Liver (tissue), 9 donors: ENCODE measurements around the gene OCSTAMP. TPM values are rescaled to one million over a fixed set of nuclear protein-coding genes. Genes with fewer than 3 reads are reported as not detected.

ENCODE experiments used
- DNase-seq: peaks from one replicate; pipeline ENCODE4 v3.0.0-alpha.2; 2017; ENCODE audit warnings: low spot score
- H3K27ac ChIP-seq, 2 donors: one replicate each; pipeline ENCODE4 v1.7.0; 2013; ENCODE audit warnings: inconsistent platforms in 2 of 2, low read length in 2 of 2, control low read depth in 1 of 2, low read depth in 1 of 2, mild to moderate bottlenecking in 1 of 2
- H3K27me3 ChIP-seq, 4 donors: one replicate each; pipeline versions ENCODE4 v1.6.1 to v1.7.0; 2013; ENCODE audit warnings: low read length in 3 of 4, inconsistent platforms in 1 of 4, mild to moderate bottlenecking in 1 of 4, moderate library complexity in 1 of 4; ENCODE audit not compliant: control insufficient read depth in 4 of 4, insufficient read depth in 4 of 4
- H3K36me3 ChIP-seq, 4 donors: one replicate each; pipeline versions ENCODE4 v1.6.1 to v1.7.0; 2013; ENCODE audit warnings: low read length in 3 of 4, mild to moderate bottlenecking in 3 of 4, low read depth in 1 of 4, moderate library complexity in 1 of 4; ENCODE audit not compliant: control insufficient read depth in 4 of 4, insufficient read depth in 3 of 4
- H3K4me1 ChIP-seq, 4 donors: one replicate each; pipeline versions ENCODE4 v1.6.1 to v1.7.0; 2013; ENCODE audit warnings: low read length in 3 of 4, mild to moderate bottlenecking in 3 of 4, moderate library complexity in 1 of 4; ENCODE audit not compliant: control insufficient read depth in 4 of 4, insufficient read depth in 4 of 4
- H3K4me3 ChIP-seq, 3 donors: one replicate each; pipeline versions ENCODE4 v1.6.1 to v1.7.0; 2013; ENCODE audit warnings: low read length in 3 of 3, control low read depth in 1 of 3, low read depth in 1 of 3, mild to moderate bottlenecking in 1 of 3
- H3K9ac ChIP-seq, 2 donors: one replicate each; pipeline ENCODE4 v1.7.0; 2013; ENCODE audit warnings: low read length in 2 of 2, mild to moderate bottlenecking in 2 of 2, moderate library complexity in 2 of 2, control low read depth in 1 of 2, low read depth in 1 of 2
- H3K9me3 ChIP-seq, 4 donors: one replicate each; pipeline versions ENCODE4 v1.6.1 to v1.7.0; 2013; ENCODE audit warnings: low read length in 3 of 4; ENCODE audit not compliant: control insufficient read depth in 4 of 4
- CTCF ChIP-seq: fragments of 150-350 bp; IDR thresholded peaks from 2 replicates; pipeline ENCODE4 v1.5.1; 2017; ENCODE audit warnings: improper control_type of control experiment, low read depth, low read length; ENCODE audit not compliant: missing input control
- EGR1 ChIP-seq, 2 donors: IDR thresholded peaks; 2 replicates each; pipeline ENCODE4 v1.6.1; 2016 to 2018; ENCODE audit warnings: antibody characterized with exemption in 2 of 2, low read depth in 2 of 2
- FOXA1 ChIP-seq: IDR thresholded peaks from 2 replicates; pipeline ENCODE4 v1.6.1; 2016; ENCODE audit warnings: antibody characterized with exemption
- FOXA2 ChIP-seq: IDR thresholded peaks from 2 replicates; pipeline ENCODE4 v1.6.1; 2016; ENCODE audit warnings: antibody characterized with exemption
- GABPA ChIP-seq, 2 donors: IDR thresholded peaks in 1 of 2; conservative IDR thresholded peaks in 1 of 2; 2 replicates each; pipeline ENCODE4 v1.6.1; 2016; ENCODE audit warnings: antibody characterized with exemption in 2 of 2, mild to moderate bottlenecking in 1 of 2, moderate library complexity in 1 of 2
- HNF4A ChIP-seq, 2 donors: conservative IDR thresholded peaks; 2 replicates each; pipeline ENCODE4 v1.6.1; 2016; ENCODE audit warnings: antibody characterized with exemption in 2 of 2, mild to moderate bottlenecking in 2 of 2
- HNF4G ChIP-seq: IDR thresholded peaks from 2 replicates; pipeline ENCODE4 v1.6.1; 2016; ENCODE audit warnings: antibody characterized with exemption
- JUND ChIP-seq, 2 donors: IDR thresholded peaks; 2 replicates each; pipeline ENCODE4 v1.6.1; 2016; ENCODE audit warnings: antibody characterized with exemption in 2 of 2
- NR2F2 ChIP-seq: IDR thresholded peaks from 2 replicates; pipeline ENCODE4 v1.6.1; 2016; ENCODE audit warnings: antibody characterized with exemption
- RAD21 ChIP-seq, 2 donors: IDR thresholded peaks; 2 replicates each; pipeline ENCODE4 v1.6.1; 2016; ENCODE audit warnings: antibody characterized with exemption in 2 of 2, mild to moderate bottlenecking in 2 of 2
- REST ChIP-seq: IDR thresholded peaks from 2 replicates; pipeline ENCODE4 v1.6.1; 2016; ENCODE audit warnings: antibody characterized with exemption, mild to moderate bottlenecking
- RXRA ChIP-seq, 2 donors: IDR thresholded peaks; 2 replicates each; pipeline ENCODE4 v1.6.1; 2017 to 2018; ENCODE audit warnings: antibody characterized with exemption in 2 of 2, mild to moderate bottlenecking in 1 of 2
- SP1 ChIP-seq: IDR thresholded peaks from 2 replicates; pipeline ENCODE4 v1.6.1; 2018; ENCODE audit warnings: antibody characterized with exemption, mild to moderate bottlenecking
- TAF1 ChIP-seq: conservative IDR thresholded peaks from 2 replicates; pipeline ENCODE4 v1.6.1; 2016; ENCODE audit warnings: antibody characterized with exemption, mild to moderate bottlenecking
- YY1 ChIP-seq: IDR thresholded peaks from 2 replicates; pipeline ENCODE4 v1.6.1; 2016; ENCODE audit warnings: antibody characterized with exemption, mild to moderate bottlenecking
- WGBS: extraction: QIAGEN DNeasy Blood & Tissue Kit; methylation state at CpG from one replicate; pipeline ENCODE4 v1.1.7; 2013; 5-methylcytosine and 5-hydroxymethylcytosine counted together
- polyA plus RNA-seq, 2 donors: library from polyadenylated mRNA; stranded (reverse) in 1 of 2; unstranded in 1 of 2; fragments of 200-250 nt in 1 of 2; fragments of >200 nt in 1 of 2; fragmentation: Nextera tagmentation in 1 of 2; extraction: Ambion mirVana in 1 of 2; gene quantifications; one replicate each; pipeline versions ENCODE4 v1.2.1 to v1.2.3, GENCODE V29; 2013 to 2015
- total RNA-seq, 2 donors: library from RNA; depleted of rRNA; stranded (reverse); fragments of >200 nt; gene quantifications; one replicate each; pipeline ENCODE4 v1.2.3, GENCODE V29; 2014
- TF ChIP-seq, protein P1 (sequence below): IDR thresholded peaks from 2 replicates; pipeline ENCODE4 v1.6.1; 2016; ENCODE audit warnings: antibody characterized with exemption
- TF ChIP-seq, protein P2 (sequence below): IDR thresholded peaks from 2 replicates; pipeline ENCODE4 v1.6.1; 2016; ENCODE audit warnings: antibody characterized with exemption
- TF ChIP-seq, protein P3 (sequence below): IDR thresholded peaks from 2 replicates; pipeline ENCODE4 v1.6.1; 2016; ENCODE audit warnings: antibody characterized with exemption
- donor health status: healthy.
- donor health status: healthy.
- donor health status: healthy.
- donor health status: healthy.
- donor health status: healthy.

The OCSTAMP gene
- total and polyA plus RNA-seq, 4 donors = not detected

DNA sequence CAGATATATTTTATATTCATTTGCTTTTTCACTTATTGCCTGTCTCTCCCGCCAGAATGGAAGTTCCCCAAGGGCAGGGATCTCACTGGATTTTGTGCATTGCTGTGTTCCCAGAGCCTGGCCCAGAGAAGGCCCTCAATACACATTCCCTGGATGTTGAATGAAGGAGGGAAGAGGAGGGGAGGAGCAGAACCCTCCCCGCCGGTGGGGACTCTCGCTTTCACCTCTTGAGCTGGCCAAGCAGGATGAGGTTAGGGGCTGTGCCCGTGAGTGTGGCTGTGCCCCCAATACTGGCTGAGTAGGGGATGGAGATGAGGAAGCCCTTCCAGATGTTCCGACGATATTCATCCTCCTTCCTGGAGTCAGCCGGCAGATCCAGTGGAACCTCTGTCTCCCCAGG is 45.5 kb upstream of the OCSTAMP start:
- TF ChIP-seq FOXA2 = no peak
- TF ChIP-seq GABPA (IDR thresholded peaks at IDR 0.05 in 1 of 2, conservative IDR thresholded peaks at IDR 0.05 in 1 of 2) = no peak
- no peak for TF ChIP-seq TAF1
- TF ChIP-seq NR2F2 = no peak
- no peak for TF ChIP-seq REST
- no peak for TF ChIP-seq HNF4G
- no peak for TF ChIP-seq EGR1 (IDR thresholded peaks at IDR 0.05; ENCODE audit: low read depth in 2 of 2)
- no peak for TF ChIP-seq SP1
- no peak for TF ChIP-seq JUND (IDR thresholded peaks at IDR 0.05)
- TF ChIP-seq, protein P1, sequence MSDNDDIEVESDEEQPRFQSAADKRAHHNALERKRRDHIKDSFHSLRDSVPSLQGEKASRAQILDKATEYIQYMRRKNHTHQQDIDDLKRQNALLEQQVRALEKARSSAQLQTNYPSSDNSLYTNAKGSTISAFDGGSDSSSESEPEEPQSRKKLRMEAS = no peak
- TF ChIP-seq FOXA1 = no peak
- TF ChIP-seq, protein P2, sequence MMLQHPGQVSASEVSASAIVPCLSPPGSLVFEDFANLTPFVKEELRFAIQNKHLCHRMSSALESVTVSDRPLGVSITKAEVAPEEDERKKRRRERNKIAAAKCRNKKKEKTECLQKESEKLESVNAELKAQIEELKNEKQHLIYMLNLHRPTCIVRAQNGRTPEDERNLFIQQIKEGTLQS = no peak
- no peak for TF ChIP-seq RAD21 (IDR thresholded peaks at IDR 0.05)
- no peak for TF ChIP-seq YY1
- no peak for TF ChIP-seq RXRA (IDR thresholded peaks at IDR 0.05)
- TF ChIP-seq, protein P3, sequence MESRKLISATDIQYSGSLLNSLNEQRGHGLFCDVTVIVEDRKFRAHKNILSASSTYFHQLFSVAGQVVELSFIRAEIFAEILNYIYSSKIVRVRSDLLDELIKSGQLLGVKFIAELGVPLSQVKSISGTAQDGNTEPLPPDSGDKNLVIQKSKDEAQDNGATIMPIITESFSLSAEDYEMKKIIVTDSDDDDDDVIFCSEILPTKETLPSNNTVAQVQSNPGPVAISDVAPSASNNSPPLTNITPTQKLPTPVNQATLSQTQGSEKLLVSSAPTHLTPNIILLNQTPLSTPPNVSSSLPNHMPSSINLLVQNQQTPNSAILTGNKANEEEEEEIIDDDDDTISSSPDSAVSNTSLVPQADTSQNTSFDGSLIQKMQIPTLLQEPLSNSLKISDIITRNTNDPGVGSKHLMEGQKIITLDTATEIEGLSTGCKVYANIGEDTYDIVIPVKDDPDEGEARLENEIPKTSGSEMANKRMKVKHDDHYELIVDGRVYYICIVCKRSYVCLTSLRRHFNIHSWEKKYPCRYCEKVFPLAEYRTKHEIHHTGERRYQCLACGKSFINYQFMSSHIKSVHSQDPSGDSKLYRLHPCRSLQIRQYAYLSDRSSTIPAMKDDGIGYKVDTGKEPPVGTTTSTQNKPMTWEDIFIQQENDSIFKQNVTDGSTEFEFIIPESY = no peak
- WGBS = 94% methylated on average over 8 of the region's 8 CpGs
- Histone ChIP-seq H3K36me3 (no peaks in the 10 kb centered on the region), H3K27me3 (no peaks in the 10 kb centered on the region), H3K27ac (no peak overlapping the region), H3K4me3 (no peak overlapping the region), H3K9ac (no peak overlapping the region), H3K4me1 (no peaks in the 10 kb centered on the region), H3K9me3 (no peaks in the 10 kb centered on the region)
- no peak for DNase-seq

DNA sequence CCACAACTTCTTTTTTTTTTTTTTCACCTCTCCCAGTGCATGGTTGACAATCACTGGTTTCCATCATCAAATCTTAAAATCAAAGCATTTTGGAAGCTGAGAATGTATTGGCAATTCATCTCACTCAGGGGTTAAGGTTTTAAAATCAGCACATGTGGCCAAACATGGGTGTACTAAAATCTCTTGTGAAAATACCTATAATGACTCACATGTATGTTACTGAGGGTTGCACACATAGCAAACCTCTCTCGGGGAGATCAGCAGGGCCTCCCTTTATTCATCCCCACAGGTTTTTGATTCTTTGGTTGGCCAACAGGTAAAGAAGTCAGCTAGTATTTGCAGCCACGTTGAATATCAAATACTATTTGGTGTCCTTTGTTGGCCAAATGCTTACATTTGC is 44.3 kb upstream of the OCSTAMP start:
- no peak overlapping the region for H3K9ac ChIP-seq
- WGBS = 60% methylated on average over 2 of the region's 2 CpGs
- no peaks in the 10 kb centered on the region for H3K36me3 ChIP-seq

More for the DNA sequence above, 44.3 kb upstream of the OCSTAMP start:
- DNase-seq = no peak
- TF ChIP-seq HNF4A (conservative IDR thresholded peaks at IDR 0.05) (no peak), CTCF (no peak), HNF4G (no peak)
- H3K4me1 ChIP-seq = no peaks in the 10 kb centered on the region
- no peaks in the 10 kb centered on the region for H3K27me3 ChIP-seq
- no peak overlapping the region for H3K4me3 ChIP-seq
- H3K27ac ChIP-seq = no peak overlapping the region
- H3K9me3 ChIP-seq = no peaks in the 10 kb centered on the region
